GM12878 (cell line): ENCODE results near the gene PNMA1.

Experiments used
- CTCF ChIP-seq, 3 experiments: IDR thresholded peaks in 2 of 3; conservative IDR thresholded peaks in 1 of 3; 2 replicates each; pipeline ENCODE4 v1.5.1; 2011; ENCODE audit warnings: low read depth in 3 of 3, low read length in 3 of 3, mild to moderate bottlenecking in 3 of 3, control low read depth in 2 of 3, moderate library complexity in 2 of 3, inconsistent platforms in 1 of 3, mixed read lengths in 1 of 3; ENCODE audit not compliant: control insufficient read depth in 2 of 3, insufficient read depth in 1 of 3; ENCODE audit errors: extremely low read depth in 1 of 3
- RAD51 ChIP-seq: fragments of 450-650 bp; IDR thresholded peaks from 2 replicates; pipeline ENCODE4 v1.6.1; 2016; ENCODE audit warnings: moderate library complexity, mild to moderate bottlenecking, inconsistent platforms
- TF ChIP-seq, protein P1 (sequence below): fragments of 450-650 bp; formaldehyde crosslinking; IDR thresholded peaks from 2 replicates; pipeline ENCODE4 v1.4.0; 2020; ENCODE audit warnings: mild to moderate bottlenecking, moderate library complexity

GRCh38 chr14:73722581-73722980 lies 8.4 kb upstream of the PNMA1 start:
- TF ChIP-seq RAD51 (no peak), CTCF (IDR thresholded peaks at IDR 0.05 in 2 of 3, conservative IDR thresholded peaks at IDR 0.05 in 1 of 3; ENCODE audit: control insufficient read depth in 2 of 3, extremely low read depth in 1 of 3, insufficient read depth in 1 of 3, low read depth in 3 of 3, low read length in 3 of 3) (no peak)
- TF ChIP-seq, protein P1, sequence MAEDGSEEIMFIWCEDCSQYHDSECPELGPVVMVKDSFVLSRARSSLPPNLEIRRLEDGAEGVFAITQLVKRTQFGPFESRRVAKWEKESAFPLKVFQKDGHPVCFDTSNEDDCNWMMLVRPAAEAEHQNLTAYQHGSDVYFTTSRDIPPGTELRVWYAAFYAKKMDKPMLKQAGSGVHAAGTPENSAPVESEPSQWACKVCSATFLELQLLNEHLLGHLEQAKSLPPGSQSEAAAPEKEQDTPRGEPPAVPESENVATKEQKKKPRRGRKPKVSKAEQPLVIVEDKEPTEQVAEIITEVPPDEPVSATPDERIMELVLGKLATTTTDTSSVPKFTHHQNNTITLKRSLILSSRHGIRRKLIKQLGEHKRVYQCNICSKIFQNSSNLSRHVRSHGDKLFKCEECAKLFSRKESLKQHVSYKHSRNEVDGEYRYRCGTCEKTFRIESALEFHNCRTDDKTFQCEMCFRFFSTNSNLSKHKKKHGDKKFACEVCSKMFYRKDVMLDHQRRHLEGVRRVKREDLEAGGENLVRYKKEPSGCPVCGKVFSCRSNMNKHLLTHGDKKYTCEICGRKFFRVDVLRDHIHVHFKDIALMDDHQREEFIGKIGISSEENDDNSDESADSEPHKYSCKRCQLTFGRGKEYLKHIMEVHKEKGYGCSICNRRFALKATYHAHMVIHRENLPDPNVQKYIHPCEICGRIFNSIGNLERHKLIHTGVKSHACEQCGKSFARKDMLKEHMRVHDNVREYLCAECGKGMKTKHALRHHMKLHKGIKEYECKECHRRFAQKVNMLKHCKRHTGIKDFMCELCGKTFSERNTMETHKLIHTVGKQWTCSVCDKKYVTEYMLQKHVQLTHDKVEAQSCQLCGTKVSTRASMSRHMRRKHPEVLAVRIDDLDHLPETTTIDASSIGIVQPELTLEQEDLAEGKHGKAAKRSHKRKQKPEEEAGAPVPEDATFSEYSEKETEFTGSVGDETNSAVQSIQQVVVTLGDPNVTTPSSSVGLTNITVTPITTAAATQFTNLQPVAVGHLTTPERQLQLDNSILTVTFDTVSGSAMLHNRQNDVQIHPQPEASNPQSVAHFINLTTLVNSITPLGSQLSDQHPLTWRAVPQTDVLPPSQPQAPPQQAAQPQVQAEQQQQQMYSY (CRISPR knock-in tag), result no peak
